ENCODE measurements around the gene ITGB3. TPM values are rescaled to one million over a fixed set of nuclear protein-coding genes. Genes with fewer than 3 reads are reported as not detected.
"Not testable (repeated sequence)": the region's sequence is repeated elsewhere in the genome, so short reads cannot be mapped to it uniquely, and the experiment has no call there.

Gene ITGB3
- total RNA-seq, 4 donors from 2014 or later = 17.5 to 26.7 (median 22.1) TPM

DNA sequence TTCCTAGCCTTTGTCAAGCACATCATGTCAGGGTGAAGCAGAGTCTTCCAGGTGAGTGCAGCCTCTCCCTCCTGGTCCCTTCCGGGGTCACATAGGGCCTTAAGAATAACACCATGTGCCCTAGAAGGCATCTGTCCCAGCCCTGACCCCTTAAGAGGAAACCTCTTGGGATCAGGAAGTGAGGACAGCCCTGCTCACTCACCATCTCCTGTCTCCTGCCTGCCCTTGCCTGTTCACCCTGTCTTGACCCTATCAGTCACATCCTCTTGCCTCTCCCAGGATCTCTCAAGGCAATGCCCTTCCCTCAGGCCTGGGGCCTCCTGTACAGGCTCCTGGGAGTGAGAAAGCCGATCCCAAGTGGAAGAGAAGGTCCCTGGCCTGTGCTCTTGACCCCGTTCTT is 30.6 kb upstream of the ITGB3 start:
- no peaks in the 10 kb centered on the region for H3K27me3 ChIP-seq
- no peaks in the 10 kb centered on the region for H3K9me3 ChIP-seq
- WGBS, 2 donors = 88 to 91% methylated on average over 3 of the region's 3 CpGs
- DNase-seq (ENCODE audit: low spot score in 2 of 2) = no peak
- H3K4me3 ChIP-seq = no peak overlapping the region
- H3K27ac ChIP-seq = peak overlapping the region in 2 of 4 donors; percentile 82 to 88
- peaks cover 3 to 38% (median 17%) of the 10 kb centered on the region in 4 donors for H3K4me1 ChIP-seq
- TF ChIP-seq, protein P1, sequence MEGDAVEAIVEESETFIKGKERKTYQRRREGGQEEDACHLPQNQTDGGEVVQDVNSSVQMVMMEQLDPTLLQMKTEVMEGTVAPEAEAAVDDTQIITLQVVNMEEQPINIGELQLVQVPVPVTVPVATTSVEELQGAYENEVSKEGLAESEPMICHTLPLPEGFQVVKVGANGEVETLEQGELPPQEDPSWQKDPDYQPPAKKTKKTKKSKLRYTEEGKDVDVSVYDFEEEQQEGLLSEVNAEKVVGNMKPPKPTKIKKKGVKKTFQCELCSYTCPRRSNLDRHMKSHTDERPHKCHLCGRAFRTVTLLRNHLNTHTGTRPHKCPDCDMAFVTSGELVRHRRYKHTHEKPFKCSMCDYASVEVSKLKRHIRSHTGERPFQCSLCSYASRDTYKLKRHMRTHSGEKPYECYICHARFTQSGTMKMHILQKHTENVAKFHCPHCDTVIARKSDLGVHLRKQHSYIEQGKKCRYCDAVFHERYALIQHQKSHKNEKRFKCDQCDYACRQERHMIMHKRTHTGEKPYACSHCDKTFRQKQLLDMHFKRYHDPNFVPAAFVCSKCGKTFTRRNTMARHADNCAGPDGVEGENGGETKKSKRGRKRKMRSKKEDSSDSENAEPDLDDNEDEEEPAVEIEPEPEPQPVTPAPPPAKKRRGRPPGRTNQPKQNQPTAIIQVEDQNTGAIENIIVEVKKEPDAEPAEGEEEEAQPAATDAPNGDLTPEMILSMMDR (IDR thresholded peaks at IDR 0.05) = no peak
- TF ChIP-seq EP300 (IDR thresholded peaks at IDR 0.05) = no peak
- no peak for TF ChIP-seq POLR2A (IDR thresholded peaks at IDR 0.05)
- H3K36me3 ChIP-seq = no peaks in the 10 kb centered on the region

DNA sequence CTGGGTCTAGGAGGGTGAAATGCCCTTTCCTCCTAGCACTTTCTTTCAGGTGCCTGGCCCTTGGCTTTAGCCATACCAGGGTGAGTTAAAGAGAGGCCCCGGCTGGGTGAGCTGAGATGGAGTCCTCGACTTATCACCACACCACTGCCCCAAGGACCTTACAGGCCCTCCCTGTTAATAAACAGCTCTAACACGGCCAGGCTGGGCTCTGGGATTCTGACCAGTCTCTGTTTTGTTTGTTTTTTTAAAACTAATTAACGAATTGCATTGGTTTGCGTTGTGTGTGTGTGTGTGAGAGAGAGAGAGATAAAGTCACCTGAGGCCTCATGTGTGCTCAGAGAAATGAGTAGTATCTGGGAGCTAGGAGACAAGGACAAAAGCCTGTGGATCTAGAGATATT is 30.2 kb upstream of the ITGB3 start:
- peak overlapping the region in 2 of 4 donors; percentile 82 to 88 for H3K27ac ChIP-seq

DNA sequence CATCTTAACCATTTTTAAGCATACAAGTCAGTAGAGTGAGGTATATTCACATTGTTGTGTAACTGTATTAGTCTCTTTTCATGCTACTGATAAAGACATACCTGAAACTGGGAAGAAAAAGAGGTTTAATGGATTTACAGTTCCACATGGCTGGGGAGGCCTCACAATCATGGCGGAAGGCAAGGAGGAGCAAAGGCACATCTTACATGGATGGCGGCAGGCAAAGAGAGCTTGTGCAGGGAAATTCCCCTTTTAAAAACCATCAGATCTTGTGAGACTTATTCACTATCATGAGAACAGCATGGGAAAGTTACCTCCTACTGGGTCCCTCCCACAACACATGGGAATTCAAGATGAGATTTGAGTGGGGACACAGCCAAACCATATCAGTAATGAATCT is 29.6 kb upstream of the ITGB3 start:
- peaks cover 3 to 38% (median 17%) of the 10 kb centered on the region in 4 donors for H3K4me1 ChIP-seq
- not testable (repeated sequence) for H3K36me3 ChIP-seq; DNase-seq (ENCODE audit: low spot score in 2 of 2); H3K4me3 ChIP-seq; H3K27me3 ChIP-seq; H3K9me3 ChIP-seq
- H3K27ac ChIP-seq = peak overlapping the region; percentile 47 to 88 (median 74)
- WGBS, 2 donors = 97 to 98% methylated on average over 2 of the region's 2 CpGs

More for the DNA sequence above, 30.2 kb upstream of the ITGB3 start:
- no peak for TF ChIP-seq EP300 (IDR thresholded peaks at IDR 0.05)
- TF ChIP-seq, protein P1 (IDR thresholded peaks at IDR 0.05) = no peak
- DNase-seq (ENCODE audit: low spot score in 2 of 2) = no peak
- Histone ChIP-seq H3K4me3 (no peak overlapping the region), H3K4me1 (peaks cover 3 to 38% (median 17%) of the 10 kb centered on the region in 4 donors), H3K27me3 (no peaks in the 10 kb centered on the region), H3K36me3 (no peaks in the 10 kb centered on the region), H3K9me3 (no peaks in the 10 kb centered on the region)
- WGBS, 2 donors = 93 to 95% methylated on average over 5 of the region's 5 CpGs

DNA sequence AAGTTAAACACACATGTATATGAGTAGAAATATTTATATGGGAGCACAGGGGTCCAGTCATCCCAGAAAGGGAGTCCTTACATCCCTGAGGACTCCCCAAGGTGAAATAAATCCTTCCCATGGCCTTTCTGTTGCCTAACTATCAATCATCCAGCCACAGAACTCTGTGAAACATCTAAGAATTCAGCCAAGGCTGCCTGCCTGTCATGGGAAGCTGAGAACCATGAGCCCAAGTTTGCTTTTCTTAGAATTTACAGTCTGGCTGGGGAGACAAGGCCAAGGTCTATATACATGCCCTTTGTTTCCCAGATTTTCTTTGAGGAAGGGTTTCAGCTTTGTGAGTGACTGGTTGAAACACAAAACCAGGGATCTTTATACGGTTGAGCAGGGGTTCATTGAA is 28.7 kb upstream of the ITGB3 start:
- TF ChIP-seq EP300 (IDR thresholded peaks at IDR 0.05) (no peak), POLR2A (IDR thresholded peaks at IDR 0.05) (no peak)
- TF ChIP-seq, protein P1 (IDR thresholded peaks at IDR 0.05) = no peak
- Histone ChIP-seq H3K27me3 (no peaks in the 10 kb centered on the region), H3K4me3 (no peak overlapping the region), H3K36me3 (no peaks in the 10 kb centered on the region), H3K27ac (peak overlapping the region; percentile 47 to 88 (median 74)), H3K4me1 (peaks cover 3 to 39% (median 20%) of the 10 kb centered on the region in 4 donors), H3K9me3 (no peaks in the 10 kb centered on the region)
- DNase-seq (ENCODE audit: low spot score in 2 of 2) = no peak
- WGBS, 2 donors = 6 to 11% methylated on average over 1 of the region's 1 CpG

GRCh38 chr17:47225436-47225858 is 28.2 kb upstream of the ITGB3 start:
- Histone ChIP-seq H3K9me3 (no peaks in the 10 kb centered on the region), H3K4me3 (no peak overlapping the region), H3K27me3 (no peaks in the 10 kb centered on the region), H3K4me1 (peaks cover 3 to 44% (median 24%) of the 10 kb centered on the region in 4 donors), H3K27ac (peak overlapping the region; percentile 47 to 88 (median 74)), H3K36me3 (no peaks in the 10 kb centered on the region)
- WGBS, 2 donors = 21 to 22% methylated on average over 3 of the region's 3 CpGs
- DNase-seq (ENCODE audit: low spot score in 2 of 2) = peak; percentile 57 to 93
- TF ChIP-seq POLR2A (IDR thresholded peaks at IDR 0.05) (no peak), EP300 (IDR thresholded peaks at IDR 0.05) (peak; percentile 30 to 76)

GRCh38 chr17:47225911-47226688 is 27.5 kb upstream of the ITGB3 start:
- H3K27ac ChIP-seq = peak overlapping the region; percentile 47 to 88 (median 74)
- H3K4me1 ChIP-seq = peaks cover 3 to 48% (median 25%) of the 10 kb centered on the region in 4 donors
- DNase-seq (ENCODE audit: low spot score in 2 of 2) = no peak
- H3K36me3 ChIP-seq = no peaks in the 10 kb centered on the region
- no peak for TF ChIP-seq EP300 (IDR thresholded peaks at IDR 0.05)
- TF ChIP-seq, protein P1 (IDR thresholded peaks at IDR 0.05) = no peak
- no peak for TF ChIP-seq POLR2A (IDR thresholded peaks at IDR 0.05)
- no peaks in the 10 kb centered on the region for H3K27me3 ChIP-seq
- no peak overlapping the region for H3K4me3 ChIP-seq
- 91 to 93% methylated on average over 2 of the region's 2 CpGs for WGBS, 2 donors
- no peaks in the 10 kb centered on the region for H3K9me3 ChIP-seq
